NCI-H69 (cell line): ENCODE data around the gene NADSYN1.

ENCODE experiments used
- DNase-seq: peaks from one replicate; lab custom pipeline; 2025; lab: John Stamatoyannopoulos, UW

Gene NADSYN1

DNA sequence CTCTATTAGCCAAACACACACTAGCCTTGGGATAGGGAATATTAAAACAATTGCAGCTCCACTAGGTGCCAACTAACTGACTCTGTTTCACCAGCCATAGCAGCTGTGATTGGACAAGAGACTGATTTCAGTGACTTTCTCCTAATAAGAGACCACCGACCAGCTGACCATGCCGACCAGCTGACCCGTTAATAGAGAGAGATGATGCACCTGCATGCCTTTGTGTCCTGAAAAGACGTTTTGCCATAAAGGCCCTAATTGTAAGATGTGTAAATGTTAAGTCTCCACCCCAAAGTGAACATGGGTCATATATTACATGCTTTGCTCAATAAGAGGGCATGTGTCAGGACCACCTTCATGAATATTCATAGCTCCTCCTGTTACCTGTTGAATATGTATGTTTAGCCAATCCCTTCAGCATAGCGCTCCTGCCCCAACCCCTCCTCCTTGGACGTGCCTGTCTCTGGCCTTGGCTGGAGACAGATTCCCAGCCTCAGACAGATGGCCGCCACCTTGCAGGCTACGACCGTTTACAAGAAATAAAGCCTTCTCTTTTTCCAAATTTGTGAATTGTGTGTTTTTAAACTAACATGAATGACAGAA is 1.3 kb upstream of the NADSYN1 start:
- no peak for DNase-seq

DNA sequence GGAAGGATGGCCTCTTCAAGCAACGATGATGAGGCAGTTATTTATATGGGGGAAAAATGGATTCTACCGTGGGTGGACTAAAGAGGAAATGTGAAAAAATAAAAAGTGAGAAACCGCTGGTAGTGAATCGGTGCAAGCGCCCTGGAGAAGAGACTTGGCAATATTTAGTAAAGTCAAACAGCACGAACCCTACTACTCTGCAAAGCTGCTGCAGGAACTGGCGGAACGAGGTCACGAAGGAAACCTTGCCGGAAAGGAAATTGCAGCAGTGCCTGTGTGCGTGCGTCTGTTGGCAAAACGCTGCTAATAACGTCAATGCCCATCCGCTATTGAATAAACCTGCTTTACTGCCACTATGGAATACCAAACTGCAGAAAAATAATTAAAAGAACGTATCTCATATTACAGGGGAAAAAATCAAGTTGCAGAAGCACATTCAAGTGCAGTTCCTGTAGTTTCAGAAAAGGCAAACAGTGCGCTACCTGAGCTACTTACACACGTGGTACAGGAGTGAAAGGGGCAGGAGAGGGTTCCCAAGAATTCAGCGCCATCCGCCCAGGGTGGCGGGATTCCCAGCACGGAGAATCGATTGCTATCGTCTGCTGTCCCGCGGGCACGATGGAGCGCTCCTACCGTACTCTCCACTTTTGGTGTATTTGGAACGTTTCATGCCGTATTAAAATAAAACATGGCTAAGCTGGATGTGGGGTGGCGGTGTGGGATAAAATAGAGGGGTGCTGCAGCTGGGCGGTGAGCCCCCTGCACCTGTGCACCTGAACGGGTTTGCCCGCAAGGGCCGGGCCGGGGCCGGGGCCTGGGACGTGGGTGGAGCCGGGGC is 585 bp upstream of the NADSYN1 start:
- DNase-seq = peak; percentile 67

DNA sequence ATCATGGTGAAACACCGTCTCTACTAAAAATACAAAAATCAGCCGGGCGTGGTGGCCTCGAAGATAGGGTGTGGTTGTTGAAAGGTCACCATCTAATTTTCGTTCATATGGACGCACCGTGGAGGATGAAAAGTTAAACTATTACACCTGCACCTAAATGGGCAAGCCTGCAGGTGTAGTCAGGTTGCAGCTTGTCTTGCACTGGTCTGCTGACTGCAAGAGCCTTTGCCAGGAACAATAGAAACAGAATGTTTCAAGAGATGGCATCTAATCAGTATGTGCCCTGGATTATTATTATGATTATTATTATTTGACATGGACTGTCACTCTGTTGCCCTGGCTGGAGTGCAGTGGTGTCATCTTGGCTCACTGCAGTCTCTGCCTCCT is 908 bp downstream of the NADSYN1 start:
- DNase-seq = no peak

GRCh38 chr11:71454470-71455113 is 1.6 kb downstream of the NADSYN1 start:
- DNase-seq = peak; percentile 26

DNA sequence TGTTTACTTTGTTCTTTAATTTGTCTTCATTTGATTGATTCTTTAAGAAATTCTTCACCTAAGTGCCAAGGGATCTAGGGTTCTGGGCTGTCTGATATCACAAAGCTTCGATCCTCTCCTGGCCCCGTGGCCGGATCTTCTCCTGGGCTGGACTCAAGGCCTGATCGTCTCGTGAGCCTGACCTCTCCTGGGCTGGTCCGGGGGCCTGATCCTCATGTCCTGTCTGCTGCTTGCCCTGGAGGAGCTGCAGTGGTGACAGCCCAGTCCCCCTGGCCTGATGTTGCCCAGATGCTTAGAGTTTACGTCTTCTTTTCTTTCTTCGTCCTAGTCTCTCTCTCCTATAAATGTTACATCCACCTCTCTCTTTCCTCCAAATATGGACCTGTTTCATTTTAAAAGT is 3.3 kb downstream of the NADSYN1 start:
- DNase-seq = no peak

DNA sequence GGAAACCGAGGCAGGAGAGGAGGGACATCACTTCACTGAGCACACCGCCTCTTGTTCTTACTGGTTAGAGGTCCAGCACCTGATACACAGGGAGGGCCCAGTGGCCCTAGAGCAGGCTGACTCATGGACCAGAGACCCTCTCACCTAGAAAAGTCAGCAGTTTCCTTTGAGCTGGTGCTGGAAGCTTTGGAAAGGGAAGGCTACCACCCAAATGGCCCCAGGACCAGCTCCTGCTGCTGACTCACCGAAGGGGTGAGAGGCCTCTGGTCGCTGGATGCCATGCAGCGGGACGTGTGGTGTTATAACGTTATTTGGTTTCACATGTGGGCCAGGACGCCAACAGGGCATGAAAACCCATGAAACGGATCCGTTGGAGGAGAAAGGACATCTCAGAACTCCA is 3.8 kb downstream of the NADSYN1 start:
- no peak for DNase-seq

- DNase-seq = no peak
These were observed 5.4 kb downstream of the NADSYN1 start for GRCh38 chr11:71458146-71459070.

DNA sequence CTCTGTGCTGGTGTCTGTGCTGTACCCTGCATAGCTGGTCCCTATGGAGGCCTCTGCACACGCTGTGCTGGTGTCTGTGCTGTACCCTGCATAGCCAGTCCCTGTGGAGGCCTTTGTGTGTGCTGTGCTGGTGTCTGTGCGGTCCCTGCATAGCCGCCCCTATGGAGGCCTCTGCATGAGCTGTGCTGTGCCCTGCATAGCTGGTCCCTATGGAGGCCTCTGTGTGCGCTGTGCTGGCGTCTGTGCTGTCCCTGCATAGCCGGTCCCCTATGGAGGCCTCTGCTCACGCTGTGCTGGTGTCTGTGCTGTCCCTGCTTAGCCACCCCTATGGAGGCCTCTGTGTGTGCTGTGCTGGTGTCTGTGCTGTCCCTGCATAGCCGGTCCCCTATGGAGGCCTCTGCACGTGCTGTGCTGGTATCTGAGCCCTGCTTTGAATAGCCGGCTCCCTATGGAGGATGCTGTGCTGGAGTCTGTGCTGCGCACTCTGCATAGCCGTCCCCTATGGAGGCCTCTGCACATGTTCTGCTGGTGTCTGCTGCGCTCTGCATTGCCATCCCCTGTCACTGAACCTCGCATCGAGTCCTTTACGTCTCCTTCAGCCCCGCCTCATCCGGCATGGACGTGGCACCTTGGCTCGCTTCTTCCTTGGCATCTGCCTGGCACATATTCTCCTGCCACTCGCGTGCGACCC is 6.2 kb downstream of the NADSYN1 start:
- no peak for DNase-seq

- no peak for DNase-seq
These were observed 6.8 kb downstream of the NADSYN1 start for GRCh38 chr11:71459767-71460320.

DNA sequence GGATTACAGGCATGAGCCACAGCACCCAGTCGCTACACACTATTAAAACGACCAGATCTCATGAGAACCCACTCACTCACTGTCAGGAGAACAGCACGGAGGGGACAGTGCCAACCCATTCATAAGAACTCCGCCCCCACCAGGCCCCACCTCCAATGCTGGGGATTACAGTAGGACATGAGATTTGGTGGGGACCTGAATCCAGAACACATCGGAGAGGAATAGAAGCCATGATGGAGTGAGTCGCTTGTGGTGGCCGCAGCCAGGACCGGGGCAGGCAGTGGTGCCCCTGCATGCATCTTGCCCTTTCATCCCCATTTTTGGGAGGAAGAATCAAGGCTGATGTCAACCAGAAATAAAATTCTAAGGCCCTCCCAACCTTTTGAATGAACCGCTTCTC is 8.7 kb downstream of the NADSYN1 start:
- no peak for DNase-seq

DNA sequence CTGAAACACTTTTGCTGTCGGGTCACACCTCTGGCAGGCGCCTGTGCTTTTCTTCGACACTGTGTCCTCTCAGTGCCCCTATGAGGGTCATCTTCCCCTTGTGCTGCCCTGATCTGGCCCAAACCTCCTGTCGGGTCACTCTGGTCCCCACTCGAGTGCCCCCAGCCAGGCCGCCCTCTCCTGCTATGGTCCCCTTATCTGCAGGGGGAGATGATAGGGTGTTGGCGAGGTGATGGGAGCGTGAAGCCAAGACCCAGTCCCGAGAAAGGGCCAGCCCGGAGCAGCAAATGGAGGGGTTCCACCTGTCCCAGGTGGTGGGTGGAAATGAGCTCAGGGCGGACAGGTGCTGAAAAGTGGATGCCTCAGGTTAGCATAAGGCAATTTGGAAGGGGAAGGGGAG is 9.7 kb downstream of the NADSYN1 start:
- DNase-seq = no peak

- DNase-seq = no peak
These were observed 10.6 kb downstream of the NADSYN1 start for GRCh38 chr11:71463331-71464211.

DNA sequence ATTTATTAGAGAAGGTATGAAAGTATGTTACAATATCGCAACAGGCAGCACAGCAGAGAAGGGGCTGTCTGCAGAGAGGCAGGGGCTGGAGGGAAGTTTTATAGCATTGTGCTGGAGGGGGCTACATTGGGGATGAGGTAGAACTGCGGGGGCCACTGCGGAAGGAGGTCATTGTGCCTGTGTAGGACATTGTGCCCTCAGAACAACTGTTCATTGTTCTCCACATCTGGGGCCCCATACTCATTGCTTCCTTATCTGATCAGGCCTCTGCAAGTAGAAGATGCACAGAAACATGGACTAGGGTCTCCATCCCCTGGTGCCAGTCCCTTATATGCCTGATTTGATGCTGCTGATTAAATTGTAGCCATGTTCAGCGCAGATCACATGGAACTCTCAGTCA is 12.1 kb downstream of the NADSYN1 start:
- no peak for DNase-seq

- no peak for DNase-seq
These were observed 13.4 kb downstream of the NADSYN1 start for GRCh38 chr11:71466358-71466757.

- no peak for DNase-seq
These were observed 14.2 kb downstream of the NADSYN1 start for GRCh38 chr11:71467164-71467563.

DNA sequence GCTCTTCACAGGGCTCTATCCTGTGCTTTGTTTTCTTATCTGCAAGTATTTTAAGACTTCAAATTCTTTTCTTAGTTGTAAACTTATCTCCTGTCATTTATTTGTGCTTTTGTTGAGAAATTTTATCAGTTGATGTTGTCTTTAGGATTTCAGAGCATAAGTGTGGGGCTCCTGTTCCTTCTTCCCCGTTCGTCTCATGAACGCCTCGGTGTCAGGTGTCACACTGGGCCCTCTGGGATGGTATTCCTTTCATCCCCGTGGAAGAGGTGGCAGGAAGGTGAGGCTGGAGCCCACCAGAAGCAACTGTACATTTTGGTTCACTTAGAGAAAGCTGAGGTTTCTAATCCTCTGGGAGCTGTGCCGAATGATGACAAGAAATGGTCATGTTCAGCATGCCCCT is 17.9 kb downstream of the NADSYN1 start:
- DNase-seq = no peak

DNA sequence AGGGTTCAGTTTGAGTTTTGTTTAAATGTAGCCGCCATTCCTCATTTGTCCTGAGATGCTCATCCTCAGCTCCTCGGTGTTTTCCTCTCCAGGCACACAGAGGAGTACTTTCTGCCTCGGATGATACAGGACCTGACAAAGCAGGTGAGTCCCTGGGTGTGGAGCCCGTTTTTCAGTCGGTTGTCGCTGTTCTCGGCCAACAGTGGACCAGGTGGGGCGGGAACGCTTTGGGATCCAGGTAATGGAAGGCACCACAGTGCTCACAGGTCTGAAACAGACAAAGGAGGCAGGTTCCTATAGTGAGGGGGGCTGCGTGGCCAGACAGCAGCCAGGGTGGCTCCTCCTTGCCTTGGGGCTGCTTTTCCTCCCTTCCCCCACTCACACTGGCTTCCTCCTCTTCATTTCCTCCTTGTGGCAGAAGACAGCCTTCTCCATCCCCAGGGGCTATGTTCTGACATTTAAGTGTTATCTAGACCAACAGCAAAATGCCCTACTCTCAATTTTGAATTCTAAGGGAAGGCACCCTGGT is 19.4 kb downstream of the NADSYN1 start:
- DNase-seq = no peak

GRCh38 chr11:71472941-71473792 is 20.2 kb downstream of the NADSYN1 start:
- no peak for DNase-seq

GRCh38 chr11:71473793-71474080 is 20.7 kb downstream of the NADSYN1 start:
- DNase-seq = no peak
